ENCODE measurements around the gene NPIPB6. TPM values are rescaled to one million over a fixed set of nuclear protein-coding genes. Genes with fewer than 3 reads are reported as not detected.
"Not testable (repeated sequence)": the region's sequence is repeated elsewhere in the genome, so short reads cannot be mapped to it uniquely, and the experiment has no call there.

The NPIPB6 gene
- 3.8 and 5.2 TPM in 2 replicates for polyA plus RNA-seq (2011; rRNA removed)
- 1.4 and 1.6 TPM in 2 replicates for polyA plus RNA-seq (2012; cell fraction: cytosol; rRNA removed)
- 5.1 and 6.4 TPM in 2 replicates for polyA plus RNA-seq (2012; cell fraction: nucleus; rRNA removed)
- 3.6 to 3.8 TPM (median 3.7 TPM) in 3 replicates for polyA plus RNA-seq (2017; fragmentation: RNase III; extraction: RNeasy Plus Mini Kit Qiagen cat#74134 plus additional on column Dnase treatment)
- polyA minus RNA-seq (2011; rRNA and poly(A)+ RNA removed): 0.45 and 0.88 TPM in 2 replicates

- FAIRE-seq; POLR2A ChIA-PET; DNase-seq (ENCODE audit: low read depth in 1 of 2, low spot score in 1 of 2); CTCF ChIA-PET; H3K4me3 ChIP-seq; H3K9me3 ChIP-seq; ATAC-seq; H3K27ac ChIP-seq; H3K4me1 ChIP-seq; H3K4me2 ChIP-seq: not testable (repeated sequence)
- no CpG with 5 or more reads among the region's 5 CpGs for WGBS (ENCODE audit: missing lambda C conversion rate)
Observed at GRCh38 chr16:28363408-28363807, at the start of gene NPIPB6. Gene NPIPB6, minus strand, starts transcription at chr16:28363508. Its CDS starts 686 bp downstream, at chr16:28362822.

GRCh38 chr16:28403220-28404072, 40.1 kb upstream of the NPIPB6 start, which contains the start of gene EIF3CL:
Gene EIF3CL, minus strand, starts transcription at chr16:28403841. Its CDS starts 223 bp downstream, at chr16:28403618.
- DNase-seq (ENCODE audit: low read depth in 1 of 2, low spot score in 1 of 2); POLR2A ChIA-PET; H3K4me1 ChIP-seq; CTCF ChIA-PET; H3K9me3 ChIP-seq: not testable (repeated sequence)
- H3K27ac ChIP-seq: peak within 1 kb of the TSS; percentile 64 to 70; a peak in 2 of 6 replicates
- ATAC-seq: peak; percentile 99 to 100
- peak within 1 kb of the TSS; percentile 54 for H3K4me3 ChIP-seq
- peak; percentile 46 for FAIRE-seq
- no CpG with 5 or more reads among the region's 66 CpGs for WGBS (ENCODE audit: missing lambda C conversion rate)
- peak within 1 kb of the TSS; percentile 70 for H3K4me2 ChIP-seq

GRCh38 chr16:28392054-28392453, 28.7 kb upstream of the NPIPB6 start:
- WGBS (ENCODE audit: missing lambda C conversion rate): no CpG with 5 or more reads among the region's 5 CpGs
- DNase-seq (ENCODE audit: low read depth in 1 of 2, low spot score in 1 of 2); H3K27ac ChIP-seq; H3K4me1 ChIP-seq; H3K4me2 ChIP-seq; H3K4me3 ChIP-seq; FAIRE-seq; H3K9me3 ChIP-seq; POLR2A ChIA-PET; ATAC-seq; CTCF ChIA-PET: not testable (repeated sequence)

GRCh38 chr16:28382177-28382867, 19.0 kb upstream of the NPIPB6 start:
- FAIRE-seq; H3K9me3 ChIP-seq; H3K4me2 ChIP-seq; CTCF ChIA-PET; DNase-seq (ENCODE audit: low read depth in 1 of 2, low spot score in 1 of 2); H3K27ac ChIP-seq; POLR2A ChIA-PET; H3K4me1 ChIP-seq; H3K4me3 ChIP-seq: not testable (repeated sequence)
- WGBS (ENCODE audit: missing lambda C conversion rate): 89% methylated on average over 2 of the region's 10 CpGs
- ATAC-seq: peak; percentile 77 to 79; a peak in 5 of 6 replicates

GRCh38 chr16:28377822-28378221, 14.5 kb upstream of the NPIPB6 start:
- WGBS (ENCODE audit: missing lambda C conversion rate): 81% methylated on average over 8 of the region's 10 CpGs
- CTCF ChIA-PET; DNase-seq (ENCODE audit: low read depth in 1 of 2, low spot score in 1 of 2); FAIRE-seq; POLR2A ChIA-PET; H3K4me1 ChIP-seq; ATAC-seq; H3K4me3 ChIP-seq; H3K4me2 ChIP-seq; H3K27ac ChIP-seq; H3K9me3 ChIP-seq: not testable (repeated sequence)

- POLR2A ChIA-PET; H3K27ac ChIP-seq; H3K4me1 ChIP-seq; H3K4me3 ChIP-seq; ATAC-seq; CTCF ChIA-PET; H3K9me3 ChIP-seq; H3K4me2 ChIP-seq; FAIRE-seq; DNase-seq (ENCODE audit: low read depth in 1 of 2, low spot score in 1 of 2): not testable (repeated sequence)
- WGBS (ENCODE audit: missing lambda C conversion rate): no CpG with 5 or more reads among the region's 38 CpGs
Observed at GRCh38 chr16:28377108-28377625, 13.9 kb upstream of the NPIPB6 start.

- WGBS (ENCODE audit: missing lambda C conversion rate): no CpG with 5 or more reads among the region's 8 CpGs
- H3K4me2 ChIP-seq; CTCF ChIA-PET; DNase-seq (ENCODE audit: low read depth in 1 of 2, low spot score in 1 of 2); H3K27ac ChIP-seq; H3K4me3 ChIP-seq; H3K4me1 ChIP-seq; FAIRE-seq; POLR2A ChIA-PET; H3K9me3 ChIP-seq: not testable (repeated sequence)
- peak; percentile 78 to 83 for ATAC-seq
Observed at GRCh38 chr16:28375115-28375514, 11.8 kb upstream of the NPIPB6 start.

GRCh38 chr16:28374281-28374680, 11.0 kb upstream of the NPIPB6 start:
- 95% methylated on average over 4 of the region's 25 CpGs for WGBS (ENCODE audit: missing lambda C conversion rate)

GRCh38 chr16:28367926-28368325, 4.6 kb upstream of the NPIPB6 start:
- CTCF ChIA-PET; ATAC-seq; H3K4me1 ChIP-seq; DNase-seq (ENCODE audit: low read depth in 1 of 2, low spot score in 1 of 2); H3K4me2 ChIP-seq; H3K4me3 ChIP-seq; H3K9me3 ChIP-seq; H3K27ac ChIP-seq; FAIRE-seq; POLR2A ChIA-PET: not testable (repeated sequence)
- 98% methylated on average over 6 of the region's 32 CpGs for WGBS (ENCODE audit: missing lambda C conversion rate)

More at GRCh38 chr16:28374281-28374680, 11.0 kb upstream of the NPIPB6 start:
- DNase-seq (ENCODE audit: low read depth in 1 of 2, low spot score in 1 of 2); H3K27ac ChIP-seq; ATAC-seq; H3K4me1 ChIP-seq; H3K9me3 ChIP-seq; H3K4me2 ChIP-seq; CTCF ChIA-PET; FAIRE-seq; H3K4me3 ChIP-seq; POLR2A ChIA-PET: not testable (repeated sequence)

GRCh38 chr16:28364268-28365173, 1.2 kb upstream of the NPIPB6 start:
- CTCF ChIA-PET: not testable (repeated sequence)

More at GRCh38 chr16:28364268-28365173, 1.2 kb upstream of the NPIPB6 start:
- POLR2A ChIA-PET; H3K9me3 ChIP-seq; H3K4me1 ChIP-seq; FAIRE-seq; H3K4me3 ChIP-seq; H3K27ac ChIP-seq; DNase-seq (ENCODE audit: low read depth in 1 of 2, low spot score in 1 of 2); H3K4me2 ChIP-seq: not testable (repeated sequence)
- peak; percentile 95 to 98 for ATAC-seq
- 3% methylated on average over 8 of the region's 75 CpGs for WGBS (ENCODE audit: missing lambda C conversion rate)
